IMR-90 (cell line): Measurements from ENCODE around the gene PRKAG3.

Experiments used
- BHLHE40 ChIP-seq: fragments of 150-350 bp; IDR thresholded peaks from 2 replicates; pipeline ENCODE4 v1.6.1; 2016; ENCODE audit warnings: mild to moderate bottlenecking, low read depth, low read length
- CEBPB ChIP-seq: IDR thresholded peaks from 2 replicates; pipeline ENCODE4 v1.6.1; 2012; ENCODE audit warnings: low read depth, low read length, improper control_type of control experiment
- CHD1 ChIP-seq: IDR thresholded peaks from 2 replicates; pipeline ENCODE4 v1.6.1; 2012; ENCODE audit warnings: low read depth, low read length, improper control_type of control experiment
- CTCF ChIP-seq: conservative IDR thresholded peaks from 2 replicates; pipeline ENCODE4 v1.5.1; 2012; ENCODE audit warnings: mild to moderate bottlenecking, low read depth, low read length, improper control_type of control experiment
- ELK1 ChIP-seq: fragments of 150-350 bp; IDR thresholded peaks from 2 replicates; pipeline ENCODE4 v1.6.1; 2016; ENCODE audit warnings: low read depth, mild to moderate bottlenecking, low read length, moderate library complexity, borderline replicate concordance
- FOS ChIP-seq: fragments of 150-350 bp; IDR thresholded peaks from 2 replicates; pipeline ENCODE4 v1.6.1; 2016; ENCODE audit warnings: low read depth, low read length
- MAZ ChIP-seq: IDR thresholded peaks from 2 replicates; pipeline ENCODE4 v1.6.1; 2012; ENCODE audit warnings: low read depth, mild to moderate bottlenecking, low read length, improper control_type of control experiment, moderate library complexity, borderline replicate concordance
- RAD21 ChIP-seq: IDR thresholded peaks from 2 replicates; pipeline ENCODE4 v1.6.1; 2012; ENCODE audit warnings: low read length, improper control_type of control experiment
- RCOR1 ChIP-seq: IDR thresholded peaks from 2 replicates; pipeline ENCODE4 v1.6.1; 2012; ENCODE audit warnings: mild to moderate bottlenecking, low read length, improper control_type of control experiment; ENCODE audit not compliant: insufficient replicate concordance
- RFX5 ChIP-seq: IDR thresholded peaks from 2 replicates; pipeline ENCODE4 v1.8.0; 2012; ENCODE audit warnings: low read depth, mild to moderate bottlenecking, low read length, moderate library complexity

- TF ChIP-seq RCOR1, result no peak
- TF ChIP-seq FOS, result no peak
- no peak for TF ChIP-seq CHD1
- TF ChIP-seq CTCF, result no peak
- no peak for TF ChIP-seq MAZ
- no peak for TF ChIP-seq CEBPB
- TF ChIP-seq RFX5, result no peak
- TF ChIP-seq RAD21, result no peak
- TF ChIP-seq BHLHE40, result no peak
- TF ChIP-seq ELK1, result no peak
These were observed 48.1 kb upstream of the PRKAG3 start for GRCh38 chr2:218879776-218880101.
